ENCODE measurements around the gene LCA5.

DNA sequence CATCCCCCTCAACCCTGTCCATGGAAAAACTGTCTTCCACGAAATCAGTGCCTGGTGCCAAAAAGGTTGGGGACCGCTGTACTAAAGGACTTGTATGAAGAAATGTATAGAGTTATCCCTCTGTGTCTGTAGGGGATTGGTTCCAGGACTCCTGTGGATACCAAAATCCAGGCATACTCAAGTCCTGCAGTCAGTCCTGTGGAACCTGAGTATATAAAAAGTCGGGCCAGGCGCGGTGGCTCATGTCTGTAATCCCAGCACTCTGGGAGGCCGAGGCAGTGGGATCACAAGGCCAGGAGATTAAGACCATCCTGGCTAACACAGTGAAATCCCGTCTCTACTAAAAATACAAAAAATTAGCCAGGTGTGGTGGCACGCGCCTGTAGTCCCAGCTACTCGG lies 42.0 kb downstream of the LCA5 start:
- TF ChIP-seq, protein P1, sequence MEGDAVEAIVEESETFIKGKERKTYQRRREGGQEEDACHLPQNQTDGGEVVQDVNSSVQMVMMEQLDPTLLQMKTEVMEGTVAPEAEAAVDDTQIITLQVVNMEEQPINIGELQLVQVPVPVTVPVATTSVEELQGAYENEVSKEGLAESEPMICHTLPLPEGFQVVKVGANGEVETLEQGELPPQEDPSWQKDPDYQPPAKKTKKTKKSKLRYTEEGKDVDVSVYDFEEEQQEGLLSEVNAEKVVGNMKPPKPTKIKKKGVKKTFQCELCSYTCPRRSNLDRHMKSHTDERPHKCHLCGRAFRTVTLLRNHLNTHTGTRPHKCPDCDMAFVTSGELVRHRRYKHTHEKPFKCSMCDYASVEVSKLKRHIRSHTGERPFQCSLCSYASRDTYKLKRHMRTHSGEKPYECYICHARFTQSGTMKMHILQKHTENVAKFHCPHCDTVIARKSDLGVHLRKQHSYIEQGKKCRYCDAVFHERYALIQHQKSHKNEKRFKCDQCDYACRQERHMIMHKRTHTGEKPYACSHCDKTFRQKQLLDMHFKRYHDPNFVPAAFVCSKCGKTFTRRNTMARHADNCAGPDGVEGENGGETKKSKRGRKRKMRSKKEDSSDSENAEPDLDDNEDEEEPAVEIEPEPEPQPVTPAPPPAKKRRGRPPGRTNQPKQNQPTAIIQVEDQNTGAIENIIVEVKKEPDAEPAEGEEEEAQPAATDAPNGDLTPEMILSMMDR (IDR thresholded peaks at IDR 0.05; ENCODE audit: low read depth, low read length): no peak
- TF ChIP-seq EZH2phosphoT487 (IDR thresholded peaks at IDR 0.05; ENCODE audit: low read depth): no peak
